ENCODE results near the gene GRID2.

GRID2 gene

DNA sequence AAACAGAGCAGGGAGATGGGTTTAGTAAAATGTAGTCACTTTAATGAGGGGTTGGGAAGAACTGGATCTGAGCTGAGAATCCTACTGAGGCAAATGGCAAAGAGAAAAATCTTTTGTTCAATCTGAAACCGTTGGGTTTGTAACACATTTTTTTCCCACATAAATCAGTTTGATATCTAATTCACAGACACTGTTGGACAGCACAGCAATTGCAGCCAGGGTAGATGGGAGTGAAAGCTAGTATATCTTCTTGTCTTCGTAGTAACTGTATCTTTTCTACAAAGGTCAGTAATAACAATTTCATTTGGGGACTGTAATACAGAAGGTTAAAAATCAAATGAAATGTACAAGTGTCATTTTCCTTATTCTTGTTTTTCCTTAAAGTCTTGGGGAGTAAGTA is 875.3 kb downstream of the GRID2 start:
- ATAC-seq (replicated peaks; ENCODE audit: extremely low read depth, poor library complexity, severe bottlenecking) (no peak), DNase-seq (ENCODE audit: low spot score in 2 of 2) (no peak)
- Mint-ChIP-seq H3K27me3 (no peaks in the 10 kb centered on the region), H3K4me1 (no peaks in the 10 kb centered on the region), H3K9me3 (peaks cover 27% of the 10 kb centered on the region), H3K27ac (ENCODE audit: low read depth) (no peak overlapping the region), H3K36me3 (ENCODE audit: insufficient read depth) (no peaks in the 10 kb centered on the region), H3K4me3 (no peak overlapping the region)

DNA sequence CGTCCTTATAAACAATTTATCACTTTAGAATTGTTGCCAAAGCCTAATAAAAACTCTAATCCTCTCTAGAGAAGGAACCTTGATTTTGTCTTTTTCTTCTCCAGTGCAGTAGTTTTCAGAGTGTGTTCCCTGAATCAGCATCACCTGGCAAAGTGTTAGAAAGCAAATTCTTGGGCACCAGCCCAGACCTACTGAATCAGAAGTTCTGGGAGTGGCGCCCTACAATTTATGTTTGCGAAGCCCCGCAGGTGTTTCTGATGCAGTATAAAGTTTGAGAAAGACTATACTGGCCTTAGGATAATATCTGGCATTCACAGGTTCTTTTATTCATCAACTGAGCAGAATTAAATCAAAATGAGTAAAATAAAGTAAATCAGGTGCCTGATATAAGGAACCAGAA is 879.0 kb downstream of the GRID2 start:
- no peaks in the 10 kb centered on the region for H3K36me3 Mint-ChIP-seq (ENCODE audit: insufficient read depth)
- H3K9me3 Mint-ChIP-seq: peaks cover 23% of the 10 kb centered on the region
- H3K4me1 Mint-ChIP-seq: no peaks in the 10 kb centered on the region
- no peak for DNase-seq (ENCODE audit: low spot score in 2 of 2)
- no peak overlapping the region for H3K4me3 Mint-ChIP-seq
- no peaks in the 10 kb centered on the region for H3K27me3 Mint-ChIP-seq
- H3K27ac Mint-ChIP-seq (ENCODE audit: low read depth): no peak overlapping the region
- no peak for ATAC-seq (replicated peaks; ENCODE audit: extremely low read depth, poor library complexity, severe bottlenecking)

DNA sequence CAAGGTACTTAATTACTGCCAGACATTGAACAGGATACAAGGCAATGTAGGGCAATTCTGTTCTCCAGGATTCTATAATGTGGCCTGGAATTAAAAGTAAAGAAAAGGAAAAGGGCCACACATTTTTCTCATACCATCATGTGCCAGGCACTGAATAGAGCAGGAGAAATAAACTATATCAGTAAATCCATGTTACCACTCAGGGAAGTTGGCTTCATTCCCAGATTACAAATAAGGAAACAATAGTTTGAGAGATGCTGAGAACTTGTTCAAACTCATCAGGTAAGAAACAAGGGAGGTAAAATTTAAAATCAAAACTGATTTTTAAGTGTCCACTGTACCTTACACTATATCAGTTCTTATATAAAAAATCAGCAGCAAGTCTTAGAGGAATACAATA is 879.8 kb downstream of the GRID2 start:
- peaks cover 19% of the 10 kb centered on the region for H3K9me3 Mint-ChIP-seq
- H3K4me3 Mint-ChIP-seq: no peak overlapping the region
- H3K36me3 Mint-ChIP-seq (ENCODE audit: insufficient read depth): no peaks in the 10 kb centered on the region
- no peaks in the 10 kb centered on the region for H3K27me3 Mint-ChIP-seq
- no peak overlapping the region for H3K27ac Mint-ChIP-seq (ENCODE audit: low read depth)
- no peaks in the 10 kb centered on the region for H3K4me1 Mint-ChIP-seq
- ATAC-seq (replicated peaks; ENCODE audit: extremely low read depth, poor library complexity, severe bottlenecking) (no peak), DNase-seq (ENCODE audit: low spot score in 2 of 2) (no peak)

DNA sequence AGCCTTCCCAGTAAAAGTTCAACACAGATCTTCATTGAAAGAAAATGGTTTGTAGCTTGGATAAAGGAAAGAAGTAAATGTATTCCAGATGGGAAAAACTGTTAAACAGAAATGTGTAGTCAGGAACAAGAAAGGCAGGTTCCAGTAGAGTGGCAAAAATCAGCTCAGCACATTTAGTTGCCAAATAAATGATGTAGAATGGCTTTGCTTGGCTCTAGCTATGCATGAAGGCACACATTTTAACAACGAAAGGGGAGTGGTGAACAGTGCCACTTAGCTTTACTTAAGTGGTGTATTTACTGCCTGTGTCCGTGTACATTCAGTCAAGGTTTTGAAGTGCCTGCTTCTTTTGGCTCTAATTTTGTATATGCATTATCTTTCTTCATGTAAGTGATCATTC is 880.3 kb downstream of the GRID2 start:
- H3K36me3 Mint-ChIP-seq (ENCODE audit: insufficient read depth): no peaks in the 10 kb centered on the region
- H3K4me1 Mint-ChIP-seq: no peaks in the 10 kb centered on the region
- no peak overlapping the region for H3K4me3 Mint-ChIP-seq

DNA sequence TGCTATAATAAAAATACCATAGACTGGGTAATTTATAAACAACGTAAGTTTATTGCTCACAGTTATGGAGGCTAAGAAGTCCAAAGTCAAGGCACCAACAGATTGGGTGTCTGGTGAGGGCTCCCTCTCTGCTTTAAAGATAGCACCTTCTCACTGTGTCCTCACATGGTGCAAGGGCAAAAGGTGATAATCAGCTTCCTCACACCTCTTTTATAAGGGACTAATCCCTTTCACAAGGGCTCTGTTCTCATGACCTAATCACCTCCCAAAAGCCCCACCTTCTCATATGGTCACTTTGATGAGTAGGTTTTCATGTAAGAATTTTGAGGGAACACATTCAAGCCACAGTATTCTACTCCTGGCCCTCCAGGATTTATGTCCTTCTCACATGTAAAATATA is 883.1 kb downstream of the GRID2 start:
- Mint-ChIP-seq H3K27me3 (no peaks in the 10 kb centered on the region), H3K9me3 (peaks cover 15% of the 10 kb centered on the region), H3K27ac (ENCODE audit: low read depth) (no peak overlapping the region), H3K4me3 (no peak overlapping the region), H3K36me3 (ENCODE audit: insufficient read depth) (peaks cover 1% of the 10 kb centered on the region), H3K4me1 (no peaks in the 10 kb centered on the region)
- no peak for ATAC-seq (replicated peaks; ENCODE audit: extremely low read depth, poor library complexity, severe bottlenecking)
- no peak for DNase-seq (ENCODE audit: low spot score in 2 of 2)

More for the DNA sequence above, 880.3 kb downstream of the GRID2 start:
- Mint-ChIP-seq H3K27ac (ENCODE audit: low read depth) (no peak overlapping the region), H3K27me3 (no peaks in the 10 kb centered on the region), H3K9me3 (peaks cover 19% of the 10 kb centered on the region)
- DNase-seq (ENCODE audit: low spot score in 2 of 2): no peak
- ATAC-seq (replicated peaks; ENCODE audit: extremely low read depth, poor library complexity, severe bottlenecking): no peak

DNA sequence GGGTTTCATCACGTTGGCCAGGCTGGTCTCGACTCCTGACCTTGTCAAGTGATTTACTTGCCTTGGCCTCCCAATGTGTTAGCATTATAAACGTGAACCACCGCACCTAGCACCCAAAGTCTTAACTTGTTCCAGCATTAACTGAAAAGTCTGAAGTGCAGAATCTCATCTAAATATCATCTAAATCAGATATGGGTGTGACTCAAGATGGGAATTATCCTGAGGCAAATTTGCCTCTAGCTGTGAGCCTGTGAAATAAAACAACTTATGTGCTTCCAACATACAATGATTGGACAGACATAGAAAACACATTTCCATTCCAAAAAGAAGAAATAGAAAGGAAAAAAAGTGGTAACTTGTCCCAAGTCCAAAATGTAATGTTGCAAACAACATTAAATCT is 883.7 kb downstream of the GRID2 start:
- Mint-ChIP-seq H3K9me3 (peaks cover 18% of the 10 kb centered on the region), H3K4me1 (no peaks in the 10 kb centered on the region), H3K27me3 (no peaks in the 10 kb centered on the region), H3K36me3 (ENCODE audit: insufficient read depth) (peaks cover 2% of the 10 kb centered on the region), H3K27ac (ENCODE audit: low read depth) (no peak overlapping the region), H3K4me3 (no peak overlapping the region)
- ATAC-seq (replicated peaks; ENCODE audit: extremely low read depth, poor library complexity, severe bottlenecking) (no peak), DNase-seq (ENCODE audit: low spot score in 2 of 2) (no peak)

DNA sequence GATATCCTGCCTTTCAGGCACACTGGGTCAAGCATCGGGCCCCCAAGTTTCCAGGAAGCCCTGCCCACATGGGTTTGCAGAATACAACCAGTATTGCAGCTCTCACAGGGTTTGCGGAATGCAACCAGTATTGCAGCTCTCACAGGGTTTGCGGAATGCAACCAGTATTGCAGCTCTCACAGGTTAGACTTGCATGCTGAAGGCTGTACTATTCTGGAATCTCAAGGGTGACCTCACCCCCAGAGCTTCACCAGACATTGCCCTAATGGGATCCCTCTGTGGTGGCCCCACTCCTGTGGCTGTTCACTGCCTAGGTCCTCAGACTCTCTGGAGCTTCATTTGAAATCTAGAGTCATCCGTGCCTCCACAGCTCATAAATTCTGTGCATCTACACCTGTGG is 884.1 kb downstream of the GRID2 start:
- Mint-ChIP-seq H3K36me3 (ENCODE audit: insufficient read depth) (peaks cover 2% of the 10 kb centered on the region), H3K4me3 (no peak overlapping the region), H3K27me3 (no peaks in the 10 kb centered on the region), H3K4me1 (no peaks in the 10 kb centered on the region), H3K9me3 (peaks cover 18% of the 10 kb centered on the region), H3K27ac (ENCODE audit: low read depth) (no peak overlapping the region)
- DNase-seq (ENCODE audit: low spot score in 2 of 2): no peak
- ATAC-seq (replicated peaks; ENCODE audit: extremely low read depth, poor library complexity, severe bottlenecking): no peak

DNA sequence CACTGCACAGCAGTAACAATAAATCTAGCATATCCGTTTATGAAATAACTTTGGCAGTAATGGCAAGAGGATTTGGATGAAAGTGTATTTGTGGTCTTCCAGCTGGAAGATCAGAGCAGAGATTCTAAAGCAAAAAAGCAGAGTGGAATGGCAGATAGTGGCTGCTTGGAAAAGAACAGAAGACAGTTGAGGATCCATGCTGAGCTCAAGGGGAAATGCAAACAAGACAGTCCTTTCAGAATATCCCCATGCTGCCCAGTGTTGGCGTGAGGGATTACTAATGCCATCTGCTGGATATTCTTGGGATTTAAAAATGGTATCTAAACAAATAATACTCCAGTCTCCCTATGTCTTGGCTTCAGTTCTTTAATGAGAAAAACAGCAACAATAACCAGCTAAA is 895.7 kb downstream of the GRID2 start:
- no peaks in the 10 kb centered on the region for H3K36me3 Mint-ChIP-seq (ENCODE audit: insufficient read depth)
- H3K9me3 Mint-ChIP-seq: peaks cover 20% of the 10 kb centered on the region
- H3K27me3 Mint-ChIP-seq: no peaks in the 10 kb centered on the region
- DNase-seq (ENCODE audit: low spot score in 2 of 2) (no peak), ATAC-seq (replicated peaks; ENCODE audit: extremely low read depth, poor library complexity, severe bottlenecking) (no peak)
- H3K27ac Mint-ChIP-seq (ENCODE audit: low read depth): no peak overlapping the region
- no peak overlapping the region for H3K4me3 Mint-ChIP-seq
- no peaks in the 10 kb centered on the region for H3K4me1 Mint-ChIP-seq

DNA sequence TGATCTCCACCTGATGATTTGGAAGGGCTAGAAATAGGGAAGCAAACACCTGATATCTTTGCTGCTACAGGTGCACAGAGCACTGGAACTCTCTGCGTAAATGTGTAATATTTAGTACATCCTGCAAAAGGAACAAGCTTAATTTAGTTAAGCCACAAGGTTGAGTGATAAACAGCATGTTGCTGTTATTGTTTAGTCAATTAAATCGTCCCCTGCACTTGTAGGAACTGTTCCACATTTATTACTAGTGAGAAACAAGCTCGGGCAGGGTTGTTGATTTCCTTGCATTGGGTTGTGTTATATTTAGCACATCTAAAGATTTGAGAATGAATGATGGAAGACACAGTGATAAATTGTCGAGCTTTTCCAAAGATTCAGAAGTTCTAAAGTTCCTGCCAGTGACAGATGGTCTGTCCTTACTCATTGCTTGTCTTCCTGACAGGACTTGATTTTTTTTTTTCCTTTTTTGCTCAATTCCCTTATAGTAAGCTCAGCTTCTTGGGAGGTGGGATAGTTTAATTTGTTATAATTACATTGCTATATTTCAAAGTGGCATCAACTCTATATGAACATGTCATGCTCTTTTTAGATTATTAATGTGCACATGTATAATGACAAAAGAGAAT is 897.8 kb downstream of the GRID2 start:
- Mint-ChIP-seq H3K27ac (ENCODE audit: low read depth) (no peak overlapping the region), H3K4me3 (no peak overlapping the region), H3K4me1 (no peaks in the 10 kb centered on the region), H3K27me3 (no peaks in the 10 kb centered on the region), H3K36me3 (ENCODE audit: insufficient read depth) (no peaks in the 10 kb centered on the region), H3K9me3 (peaks cover 13% of the 10 kb centered on the region)
- DNase-seq (ENCODE audit: low spot score in 2 of 2) (no peak), ATAC-seq (replicated peaks; ENCODE audit: extremely low read depth, poor library complexity, severe bottlenecking) (no peak)

DNA sequence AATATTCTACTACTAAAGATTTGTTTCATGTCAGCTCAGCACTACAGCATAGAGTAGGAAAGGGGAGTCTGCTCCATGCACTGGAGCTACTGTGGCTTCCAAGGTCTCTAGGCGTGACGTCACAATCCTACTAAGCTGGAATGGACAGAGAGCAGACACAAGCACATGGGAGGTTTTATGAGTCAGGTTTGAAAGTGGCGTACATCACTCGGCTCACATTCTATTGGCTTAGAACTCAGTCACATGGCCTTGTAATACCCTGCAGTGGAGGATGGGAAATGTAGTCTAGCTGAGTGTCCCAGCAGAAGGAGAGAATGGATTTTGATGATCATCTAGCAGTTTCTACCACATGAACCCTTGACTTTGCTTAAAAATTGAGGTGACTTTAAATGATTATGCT is 899.9 kb downstream of the GRID2 start:
- no peak overlapping the region for H3K4me3 Mint-ChIP-seq
- ATAC-seq (replicated peaks; ENCODE audit: extremely low read depth, poor library complexity, severe bottlenecking) (no peak), DNase-seq (ENCODE audit: low spot score in 2 of 2) (no peak)
- no peaks in the 10 kb centered on the region for H3K27me3 Mint-ChIP-seq
- no peaks in the 10 kb centered on the region for H3K4me1 Mint-ChIP-seq
- H3K27ac Mint-ChIP-seq (ENCODE audit: low read depth): no peak overlapping the region
- no peaks in the 10 kb centered on the region for H3K36me3 Mint-ChIP-seq (ENCODE audit: insufficient read depth)
- peaks cover 6% of the 10 kb centered on the region for H3K9me3 Mint-ChIP-seq

DNA sequence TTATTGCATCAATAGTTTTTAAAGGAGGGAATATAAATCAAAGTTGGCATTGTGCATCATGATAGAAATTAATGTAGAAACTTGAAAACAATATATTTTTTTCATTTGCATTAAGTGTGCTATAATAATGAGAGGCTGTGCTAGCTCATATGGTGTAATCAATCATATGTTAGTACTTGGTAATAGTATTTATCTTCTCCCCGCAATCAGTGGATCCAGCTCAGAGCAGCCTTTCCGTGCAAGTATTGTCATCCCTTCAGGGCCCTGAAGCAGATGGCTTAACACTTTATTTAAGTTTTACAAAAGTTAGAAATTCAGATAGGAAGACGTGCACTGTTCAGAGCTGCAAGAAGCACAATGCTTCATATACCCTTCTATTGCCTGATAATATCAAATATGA is 908.5 kb downstream of the GRID2 start:
- no peak overlapping the region for H3K4me3 Mint-ChIP-seq
- H3K27me3 Mint-ChIP-seq: no peaks in the 10 kb centered on the region
- no peak overlapping the region for H3K27ac Mint-ChIP-seq (ENCODE audit: low read depth)
- H3K9me3 Mint-ChIP-seq: peaks cover 6% of the 10 kb centered on the region
- no peak for ATAC-seq (replicated peaks; ENCODE audit: extremely low read depth, poor library complexity, severe bottlenecking)
- no peaks in the 10 kb centered on the region for H3K36me3 Mint-ChIP-seq (ENCODE audit: insufficient read depth)
- no peaks in the 10 kb centered on the region for H3K4me1 Mint-ChIP-seq
- no peak for DNase-seq (ENCODE audit: low spot score in 2 of 2)

DNA sequence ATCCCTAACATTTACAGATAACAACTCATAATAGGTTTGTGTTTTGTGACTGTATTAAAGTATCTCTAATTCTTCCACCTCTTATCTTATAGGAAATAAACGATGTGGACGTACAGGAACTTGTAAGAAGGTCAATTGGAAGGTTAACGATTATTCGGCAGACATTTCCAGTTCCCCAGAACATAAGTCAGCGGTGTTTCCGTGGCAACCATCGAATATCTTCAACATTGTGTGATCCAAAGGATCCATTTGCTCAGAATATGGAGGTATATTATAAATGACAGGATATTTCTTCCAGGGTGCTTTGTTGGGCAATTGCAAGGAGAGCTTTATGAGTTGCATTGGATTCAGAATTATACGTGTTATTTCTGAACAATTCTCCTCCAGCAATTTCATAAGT is 912.9 kb downstream of the GRID2 start:
- Mint-ChIP-seq H3K9me3 (peaks cover 20% of the 10 kb centered on the region), H3K36me3 (ENCODE audit: insufficient read depth) (no peaks in the 10 kb centered on the region), H3K4me1 (no peaks in the 10 kb centered on the region), H3K27ac (ENCODE audit: low read depth) (no peak overlapping the region), H3K4me3 (no peak overlapping the region), H3K27me3 (no peaks in the 10 kb centered on the region)
- ATAC-seq (replicated peaks; ENCODE audit: extremely low read depth, poor library complexity, severe bottlenecking) (no peak), DNase-seq (ENCODE audit: low spot score in 2 of 2) (no peak)

DNA sequence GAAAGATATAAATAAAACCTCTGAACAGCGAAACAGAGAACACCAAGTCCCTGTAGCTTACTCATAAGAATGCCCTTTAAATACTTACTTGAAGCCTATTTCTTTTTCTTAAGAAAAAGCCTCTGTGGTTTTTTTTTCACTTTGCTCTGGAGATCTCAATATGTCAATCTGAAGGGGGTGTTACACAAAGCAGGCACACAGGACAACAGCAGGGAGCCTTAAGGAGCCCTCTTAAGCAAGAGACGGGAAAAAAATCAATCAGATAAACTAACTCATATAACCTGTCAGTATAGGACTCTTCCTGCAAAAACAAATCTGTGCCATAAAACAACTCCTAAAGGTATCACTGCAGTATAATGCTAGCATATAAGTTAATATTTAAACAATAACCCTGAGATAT is 913.7 kb downstream of the GRID2 start:
- no peak overlapping the region for H3K4me3 Mint-ChIP-seq
- ATAC-seq (replicated peaks; ENCODE audit: extremely low read depth, poor library complexity, severe bottlenecking): no peak
- no peak for DNase-seq (ENCODE audit: low spot score in 2 of 2)
- no peak overlapping the region for H3K27ac Mint-ChIP-seq (ENCODE audit: low read depth)
- H3K27me3 Mint-ChIP-seq: no peaks in the 10 kb centered on the region
- no peaks in the 10 kb centered on the region for H3K36me3 Mint-ChIP-seq (ENCODE audit: insufficient read depth)
- no peaks in the 10 kb centered on the region for H3K4me1 Mint-ChIP-seq
- peaks cover 21% of the 10 kb centered on the region for H3K9me3 Mint-ChIP-seq

DNA sequence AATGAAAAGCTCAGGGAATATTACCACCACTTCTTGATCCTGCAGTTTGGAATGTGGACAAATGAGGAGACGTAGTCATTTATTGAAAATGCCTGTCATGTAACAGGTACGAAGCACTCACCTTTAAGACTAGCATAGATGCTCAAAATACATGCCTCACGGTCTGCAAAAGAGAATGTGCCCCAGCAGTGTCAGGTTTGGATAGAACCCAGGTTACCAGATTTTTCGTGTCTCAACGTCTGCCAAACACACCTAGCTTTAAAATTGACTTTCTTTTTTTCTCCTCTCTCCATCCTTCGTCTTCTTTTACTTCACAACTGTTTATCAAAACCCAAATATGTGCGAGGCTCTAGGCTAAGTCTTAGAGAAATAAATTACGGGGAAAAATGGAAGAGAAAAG is 918.0 kb downstream of the GRID2 start:
- H3K4me1 Mint-ChIP-seq: no peaks in the 10 kb centered on the region
- no peak for DNase-seq (ENCODE audit: low spot score in 2 of 2)
- H3K36me3 Mint-ChIP-seq (ENCODE audit: insufficient read depth): no peaks in the 10 kb centered on the region
- H3K4me3 Mint-ChIP-seq: no peak overlapping the region
- H3K27ac Mint-ChIP-seq (ENCODE audit: low read depth): no peak overlapping the region
- no peak for ATAC-seq (replicated peaks; ENCODE audit: extremely low read depth, poor library complexity, severe bottlenecking)
- H3K27me3 Mint-ChIP-seq: no peaks in the 10 kb centered on the region
- H3K9me3 Mint-ChIP-seq: peaks cover 23% of the 10 kb centered on the region

All from central memory CD8-positive, alpha-beta T cell (primary cell).